OCI-M2 (cell line): ENCODE measurements around the gene ADAMTSL1.
"Not testable (repeated sequence)": the region's sequence is repeated elsewhere in the genome, so short reads cannot be mapped to it uniquely, and the experiment has no call there.

Experiments
- DNase-seq: peaks from one replicate; lab custom pipeline; 2025; ENCODE audit not compliant: unreplicated experiment; lab: John Stamatoyannopoulos, UW

The ADAMTSL1 gene

GRCh38 chr9:18847576-18848275 is 373.8 kb downstream of the ADAMTSL1 start:
- no peak for DNase-seq

- DNase-seq = no peak
These were observed 374.7 kb downstream of the ADAMTSL1 start for GRCh38 chr9:18848657-18849056.

DNA sequence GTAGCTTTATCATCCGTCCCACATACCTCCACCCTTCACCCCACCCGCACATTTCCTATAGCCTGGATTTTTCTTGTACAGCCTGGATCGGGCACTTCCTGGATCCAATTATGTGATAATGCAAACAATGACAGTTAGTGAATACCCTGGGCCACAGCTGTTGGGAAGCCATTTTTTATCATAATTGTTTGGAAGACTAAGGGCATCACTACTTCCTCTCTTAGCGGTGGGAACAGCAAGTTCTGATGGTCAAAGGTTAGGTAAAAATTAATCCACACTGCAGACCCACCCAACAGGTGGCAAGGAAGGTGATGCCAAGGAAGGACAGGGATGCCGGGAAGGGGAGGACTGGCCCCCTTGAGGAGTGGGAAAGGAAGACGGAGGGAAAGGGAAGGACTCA is 375.3 kb downstream of the ADAMTSL1 start:
- DNase-seq = no peak

DNA sequence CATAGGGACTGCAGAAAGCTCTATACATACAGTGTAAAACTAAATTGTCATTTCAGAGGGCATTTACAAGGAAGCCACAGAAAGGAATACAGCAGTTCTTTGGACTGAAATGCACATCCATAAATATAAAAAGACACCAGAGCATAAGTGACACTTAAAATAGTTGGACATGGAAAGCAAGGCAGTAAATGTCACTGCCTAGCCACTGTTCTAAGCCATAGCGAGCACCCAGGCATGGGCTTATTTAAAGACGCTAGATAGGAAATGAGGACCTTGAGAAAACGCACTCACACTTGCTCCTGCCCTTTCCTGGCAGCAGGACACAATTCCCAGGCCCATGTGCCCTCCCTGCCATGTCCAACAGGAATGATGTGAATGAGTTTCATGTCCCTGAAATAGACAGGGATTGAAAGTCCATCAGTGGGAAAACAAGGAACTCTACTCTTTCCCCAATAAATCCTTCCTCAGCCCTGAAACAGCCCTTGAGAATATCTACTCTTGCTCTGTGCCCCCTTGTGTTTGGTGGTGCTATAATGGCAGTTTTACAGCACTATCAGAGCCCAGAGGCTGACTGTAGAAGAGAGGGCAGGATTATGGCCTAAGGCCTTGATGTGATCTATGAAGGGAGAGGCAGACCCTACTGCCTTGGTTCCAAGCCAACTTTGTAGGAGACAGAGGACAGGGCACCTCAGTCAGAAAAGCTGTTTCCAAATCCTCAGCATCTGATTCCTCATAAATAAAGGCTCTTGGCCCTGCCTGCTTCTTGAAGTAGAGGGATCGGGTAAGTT is 376.1 kb downstream of the ADAMTSL1 start:
- no peak for DNase-seq

DNA sequence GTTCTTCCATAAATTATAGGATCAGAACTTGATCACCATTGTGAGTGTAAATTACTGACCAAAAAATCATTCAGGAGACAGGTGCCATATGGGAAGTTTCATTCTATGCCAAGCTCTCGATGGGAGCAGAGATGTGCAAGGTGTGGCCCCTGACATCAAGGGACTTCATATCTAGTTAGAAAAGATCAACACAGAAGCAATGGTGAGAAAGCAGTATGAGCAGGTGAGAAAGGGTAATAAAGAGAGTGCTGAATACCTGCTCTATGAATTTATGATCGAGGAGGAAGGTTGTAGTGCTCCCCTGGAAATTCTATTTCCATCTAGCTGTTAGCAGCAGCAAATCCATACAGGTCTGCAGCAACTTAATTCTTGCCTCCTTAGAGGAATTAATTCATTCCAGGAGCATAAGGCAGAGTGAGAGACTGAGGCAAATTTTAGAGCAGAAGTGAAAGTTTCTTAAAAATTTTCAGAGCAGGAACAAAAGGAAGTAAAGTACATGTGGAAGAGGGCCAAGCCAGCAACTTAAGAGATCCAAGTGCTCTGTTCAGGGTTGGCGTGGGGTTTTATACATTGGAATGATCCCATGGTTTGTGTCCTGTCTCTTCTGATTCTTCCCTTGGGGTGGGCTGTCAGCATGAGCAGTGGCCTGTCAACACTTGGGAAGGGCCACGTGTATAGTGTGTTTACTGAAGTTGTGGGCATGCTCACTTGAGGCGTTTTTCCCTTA is 377.3 kb downstream of the ADAMTSL1 start:
- no peak for DNase-seq

- no peak for DNase-seq
These were observed 381.7 kb downstream of the ADAMTSL1 start for GRCh38 chr9:18855656-18856055.

GRCh38 chr9:18857334-18857733 is 383.4 kb downstream of the ADAMTSL1 start:
- DNase-seq = no peak

- no peak for DNase-seq
These were observed 383.8 kb downstream of the ADAMTSL1 start for GRCh38 chr9:18857769-18858168.

DNA sequence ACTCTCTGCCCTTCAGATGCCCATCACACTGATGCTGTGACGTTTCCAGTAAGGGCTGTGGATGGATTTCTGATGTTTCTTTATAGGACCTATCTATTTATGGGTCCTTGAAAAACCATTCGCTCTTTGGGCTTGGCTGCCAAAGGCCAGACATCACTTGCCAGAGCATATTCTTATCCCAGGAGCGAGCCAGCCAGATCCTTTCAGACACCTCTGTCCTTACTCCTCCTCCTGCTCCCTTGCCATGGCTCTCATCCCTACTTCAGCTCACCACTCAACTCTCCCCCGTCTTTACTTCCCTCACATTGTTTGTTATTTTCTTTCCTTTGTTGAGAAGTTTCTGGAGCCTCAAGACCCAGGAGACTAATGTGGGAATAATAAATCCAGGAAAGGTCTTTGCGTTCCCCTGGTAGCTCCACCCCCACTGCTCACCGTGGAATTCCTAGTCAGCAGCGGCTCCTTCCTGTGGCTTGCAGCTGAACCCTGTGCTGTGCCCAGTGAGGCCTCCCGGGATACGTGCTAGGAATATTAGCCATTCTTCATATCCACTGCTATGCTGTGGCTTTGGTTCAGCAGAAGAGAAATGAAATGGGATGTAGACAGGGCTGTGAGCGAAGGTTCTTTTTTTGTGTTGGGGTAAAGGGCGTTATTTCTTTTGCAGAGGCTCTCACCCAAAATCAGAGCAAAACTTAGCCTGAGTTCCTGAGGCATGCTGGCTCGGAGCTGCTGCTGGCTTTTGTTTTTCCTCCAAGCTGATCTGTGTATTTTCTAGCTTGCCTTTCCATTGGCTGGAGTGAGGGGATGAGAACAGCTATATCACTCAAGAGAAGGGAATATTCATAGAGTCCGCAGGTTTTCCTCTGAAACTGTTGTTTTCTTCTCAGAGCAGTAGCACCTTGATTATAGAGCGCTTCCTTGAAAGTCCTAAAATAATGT is 387.9 kb downstream of the ADAMTSL1 start:
- no peak for DNase-seq

DNA sequence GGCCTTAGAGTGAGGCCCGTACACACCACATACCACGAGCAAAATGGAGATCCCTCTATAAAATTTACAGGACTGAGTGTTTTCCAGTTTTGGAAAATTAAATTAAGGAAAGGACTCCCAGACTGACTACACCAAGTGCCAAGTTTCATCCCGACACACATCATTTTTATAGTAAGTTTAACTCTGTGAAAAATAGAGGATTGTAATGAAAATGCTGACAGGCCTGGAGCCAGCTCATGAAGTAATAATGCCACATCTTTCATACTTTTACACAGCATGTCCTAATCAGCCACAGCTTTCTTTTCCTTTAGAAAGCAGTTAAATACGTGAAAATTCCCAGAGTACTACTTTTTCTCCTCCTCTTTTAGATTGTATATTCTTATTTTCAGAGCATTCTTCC is 389.8 kb downstream of the ADAMTSL1 start:
- no peak for DNase-seq

DNA sequence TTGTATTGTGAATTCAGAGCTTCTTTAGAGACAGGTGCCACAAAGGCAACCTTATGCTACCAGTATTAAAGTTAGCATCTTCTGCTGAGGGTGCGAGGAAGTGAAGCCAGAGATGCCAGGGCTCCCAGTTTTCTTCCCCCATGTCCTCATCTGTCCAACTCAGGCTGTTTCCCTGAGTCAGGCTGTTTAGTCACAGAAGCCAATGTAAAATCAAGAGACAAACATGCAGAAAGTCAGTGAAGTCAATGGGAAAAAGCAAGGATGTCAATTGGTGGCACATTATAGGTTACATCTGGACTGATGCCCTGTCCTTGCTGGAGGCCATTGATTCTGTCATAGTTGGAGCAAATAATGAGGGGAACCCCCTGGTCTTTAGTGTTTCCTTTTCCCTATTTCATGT is 390.6 kb downstream of the ADAMTSL1 start:
- DNase-seq = no peak

DNA sequence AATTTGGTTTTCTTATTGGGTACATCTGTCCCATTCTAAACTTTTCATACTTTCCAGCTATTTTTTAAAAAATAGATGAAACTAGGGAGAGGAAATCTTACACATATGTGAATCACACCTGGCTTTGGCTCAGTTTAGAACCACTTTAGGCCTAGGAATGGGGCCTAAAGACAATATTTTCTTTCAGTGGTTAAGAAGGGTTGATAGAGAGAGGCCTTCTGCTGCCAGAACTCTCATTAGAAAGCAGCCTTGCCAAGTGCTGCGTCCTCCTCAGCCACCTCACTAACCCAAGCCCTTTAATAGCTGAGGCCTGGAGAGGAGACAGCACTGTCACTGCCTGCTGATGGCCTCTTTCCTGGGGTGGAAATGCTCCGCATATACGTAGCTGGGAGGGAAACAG is 391.6 kb downstream of the ADAMTSL1 start:
- DNase-seq = no peak

- no peak for DNase-seq
These were observed 392.3 kb downstream of the ADAMTSL1 start for GRCh38 chr9:18866121-18866831.

DNA sequence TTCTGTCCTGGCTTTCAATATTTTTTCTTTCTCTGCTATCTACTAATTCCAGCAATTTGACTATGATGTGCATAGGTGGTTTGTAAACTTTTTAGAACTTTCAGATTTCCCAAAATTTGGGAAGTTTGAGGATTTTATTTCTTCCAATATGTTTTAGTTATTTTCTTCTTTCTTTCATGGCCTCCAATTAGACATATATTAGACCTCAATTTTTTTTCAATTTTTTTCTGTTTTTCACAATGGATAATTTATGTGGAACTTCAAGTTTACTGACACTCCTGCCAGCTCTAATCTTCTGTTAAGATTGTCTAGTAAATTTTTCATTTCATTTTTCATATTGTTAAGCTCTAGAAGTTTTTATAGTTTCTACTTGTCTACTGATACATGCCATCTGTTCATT is 395.8 kb downstream of the ADAMTSL1 start:
- no peak for DNase-seq

GRCh38 chr9:18874069-18874468 is 400.1 kb downstream of the ADAMTSL1 start:
- DNase-seq = no peak

DNA sequence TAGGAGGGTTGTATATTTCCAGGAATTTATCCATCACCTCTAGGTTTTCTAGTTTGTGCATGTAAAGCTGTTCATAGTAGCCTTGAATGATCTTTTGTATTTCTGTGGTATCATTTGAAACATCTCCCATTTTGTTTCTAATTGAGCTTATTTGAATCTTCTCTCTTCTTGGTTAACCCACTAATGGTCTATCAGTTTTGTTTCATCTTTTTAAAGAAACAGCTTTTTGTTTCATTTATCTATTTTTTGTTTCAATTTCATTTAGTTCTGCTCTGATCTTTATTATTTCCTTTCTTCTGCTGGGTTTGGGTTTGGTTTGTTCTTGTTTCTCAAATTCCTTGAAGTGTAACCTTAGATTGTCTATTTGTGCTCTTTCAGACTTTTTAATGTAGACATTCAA is 401.0 kb downstream of the ADAMTSL1 start:
- not testable (repeated sequence) for DNase-seq

DNA sequence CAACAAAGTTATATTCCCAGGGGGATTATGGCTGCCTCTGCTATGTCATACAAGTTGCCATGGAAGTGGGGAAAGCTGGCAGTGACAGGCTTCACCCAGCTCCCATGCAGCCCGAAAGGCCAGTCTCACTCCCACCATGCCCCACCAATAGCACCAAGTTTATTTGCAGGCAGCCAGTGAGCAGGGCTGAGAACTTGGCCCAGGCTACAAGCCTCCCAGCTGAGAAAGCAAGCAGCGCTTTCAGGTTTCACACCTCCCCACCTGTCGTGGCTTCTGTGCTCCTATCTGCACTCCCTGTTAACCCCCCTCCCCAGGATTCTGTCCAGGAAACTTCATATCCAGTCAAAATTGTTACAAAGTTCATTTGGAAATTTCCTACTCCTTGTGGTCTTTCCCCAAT is 404.0 kb downstream of the ADAMTSL1 start:
- no peak for DNase-seq

- no peak for DNase-seq
These were observed 407.8 kb downstream of the ADAMTSL1 start for GRCh38 chr9:18881758-18882157.

DNA sequence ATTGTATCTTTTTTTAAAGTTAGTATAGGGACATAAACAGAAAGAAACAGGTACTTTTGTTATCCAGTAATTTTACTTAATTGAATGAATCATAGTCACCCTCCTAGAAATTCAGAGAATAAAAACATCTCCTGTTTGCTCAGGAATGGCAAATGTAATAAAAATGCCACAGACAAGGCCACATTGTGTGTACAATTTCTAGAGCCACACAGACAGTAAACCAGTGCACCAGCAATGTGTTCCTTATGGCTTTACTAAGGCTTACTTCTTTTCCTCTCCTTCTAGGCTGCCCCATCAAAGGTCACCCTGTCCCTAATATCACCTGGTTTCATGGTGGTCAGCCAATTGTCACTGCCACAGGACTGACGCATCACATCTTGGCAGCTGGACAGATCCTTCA is 413.6 kb downstream of the ADAMTSL1 start:
- no peak for DNase-seq

- DNase-seq = no peak
These were observed 414.3 kb downstream of the ADAMTSL1 start for GRCh38 chr9:18888290-18888689.
